HG03039 (cell line): Measurements from ENCODE around the gene PHC3.
A peak's percentile ranks its signal among the peaks of the same experiment; 100 is the strongest.

ENCODE experiments used
- ATAC-seq: cut with Tn5 transposase; IDR thresholded peaks from one replicate; pipeline ENCODE4 v1.9.1; 2021; ENCODE audit warnings: mild to moderate bottlenecking, moderate library complexity; ENCODE audit not compliant: unreplicated experiment

PHC3 gene

GRCh38 chr3:170189398-170190256 lies 8.1 kb upstream of the PHC3 start:
- no peak for ATAC-seq

DNA sequence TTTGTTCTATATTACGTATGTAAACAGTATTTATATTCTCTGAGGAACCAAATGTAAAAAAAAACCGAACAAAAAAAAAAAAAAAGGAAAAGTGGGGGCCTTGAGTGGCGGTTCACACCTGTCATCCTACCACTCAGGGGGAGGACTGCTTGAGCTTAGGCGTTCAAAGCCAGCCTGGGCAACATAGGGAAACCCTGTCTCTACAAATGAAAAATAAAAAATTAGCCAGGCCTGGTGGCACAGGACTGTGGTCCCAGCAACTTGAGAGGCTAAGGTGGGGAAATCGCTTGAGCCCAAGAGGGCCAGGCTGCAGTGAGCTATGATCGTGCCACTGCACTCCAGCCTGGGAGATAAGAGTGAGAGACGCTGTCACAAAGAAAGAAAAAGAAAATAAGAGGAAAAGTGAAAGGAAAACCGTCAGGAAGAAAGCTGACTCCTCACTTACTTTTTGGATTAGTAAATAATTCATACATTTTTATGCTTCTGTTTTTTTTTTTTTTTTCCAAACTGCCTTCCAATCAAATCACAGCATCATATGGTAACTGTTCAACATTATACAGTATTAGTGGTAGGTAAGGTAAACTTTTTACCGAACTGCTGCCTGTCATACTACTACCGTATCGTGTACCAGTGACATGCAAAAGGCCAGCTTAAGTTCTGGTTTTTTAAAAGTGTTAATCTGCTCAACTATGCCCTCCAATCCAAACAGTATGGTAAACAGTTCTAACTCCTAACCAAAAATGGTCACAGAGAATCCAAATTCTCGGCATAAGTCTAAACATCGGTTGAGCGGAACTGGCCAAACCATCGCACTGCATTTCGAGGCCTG lies 1.2 kb downstream of the PHC3 start:
- peak; percentile 5 for ATAC-seq

- no peak for ATAC-seq
Observed at GRCh38 chr3:170179432-170179831, 2.1 kb downstream of the PHC3 start.

DNA sequence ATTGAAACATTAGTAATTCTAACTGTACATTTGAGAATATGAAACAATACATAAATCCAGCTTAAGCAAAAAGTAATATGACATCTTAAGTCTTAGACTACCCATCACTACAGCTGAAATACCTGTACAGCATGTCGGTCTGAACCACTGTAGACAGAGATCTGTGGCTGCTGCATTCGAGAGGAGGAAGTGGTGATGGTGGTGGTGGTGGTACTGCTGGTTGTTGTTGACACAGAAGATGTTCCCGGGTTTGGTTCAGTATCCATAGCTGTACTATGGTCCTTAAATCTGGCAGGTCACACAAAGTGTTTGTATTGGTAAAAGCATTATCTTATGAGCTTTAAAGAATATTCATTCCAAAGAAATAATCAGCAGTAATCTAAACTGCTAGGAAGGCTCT lies 2.9 kb downstream of the PHC3 start:
- no peak for ATAC-seq

DNA sequence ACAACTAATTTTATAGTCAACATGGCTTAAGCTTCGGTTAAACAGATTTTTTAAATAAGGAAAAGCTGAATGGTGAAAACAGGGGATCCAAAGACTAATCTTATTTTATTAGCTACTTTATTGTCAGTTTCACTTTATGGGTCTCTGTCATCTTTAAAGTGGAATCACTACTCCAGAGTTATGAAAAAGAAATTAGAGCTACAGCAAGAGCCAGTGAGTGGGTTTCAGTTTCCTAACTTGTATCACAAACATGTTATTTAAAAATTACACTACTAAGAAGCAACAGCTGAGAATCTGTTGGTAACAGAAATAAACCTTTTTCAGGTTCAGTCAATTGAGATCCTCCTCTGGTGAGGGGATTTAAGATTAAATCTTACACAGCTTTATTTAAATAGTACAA lies 10.0 kb downstream of the PHC3 start:
- no peak for ATAC-seq

- no peak for ATAC-seq
Observed at GRCh38 chr3:170164717-170165116, 16.8 kb downstream of the PHC3 start.

- ATAC-seq = no peak
Observed at GRCh38 chr3:170163956-170164645, 17.4 kb downstream of the PHC3 start.

GRCh38 chr3:170162630-170163029 lies 18.9 kb downstream of the PHC3 start:
- no peak for ATAC-seq

GRCh38 chr3:170162052-170162451 lies 19.5 kb downstream of the PHC3 start:
- ATAC-seq = no peak

- no peak for ATAC-seq
Observed at GRCh38 chr3:170159933-170160332, 21.6 kb downstream of the PHC3 start.

GRCh38 chr3:170159459-170159858 lies 22.1 kb downstream of the PHC3 start:
- ATAC-seq = no peak

GRCh38 chr3:170155604-170156003 lies 25.9 kb downstream of the PHC3 start:
- ATAC-seq = no peak

- peak; percentile 85 for ATAC-seq
Observed at GRCh38 chr3:170154569-170155143, 26.9 kb downstream of the PHC3 start.

DNA sequence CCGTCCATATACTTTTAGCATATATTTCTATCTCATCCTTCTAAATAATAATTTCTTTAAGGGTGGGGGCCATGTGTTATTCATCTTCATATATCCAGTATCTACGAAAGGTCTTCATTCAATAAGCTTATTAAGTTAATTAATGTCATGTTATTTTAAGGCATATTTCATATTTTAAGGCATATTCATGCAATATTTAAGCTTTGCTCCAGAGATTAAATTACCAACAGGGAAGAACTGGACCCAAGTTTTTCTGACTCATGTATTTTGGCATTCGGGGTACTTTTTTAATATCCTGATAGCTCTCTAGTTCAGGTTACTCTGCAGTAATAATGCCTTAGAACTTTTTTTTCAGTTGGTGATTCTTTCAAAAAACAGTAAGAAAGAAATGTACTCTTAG lies 27.4 kb downstream of the PHC3 start:
- no peak for ATAC-seq

- no peak for ATAC-seq
Observed at GRCh38 chr3:170151536-170151935, 30.0 kb downstream of the PHC3 start.

- no peak for ATAC-seq
Observed at GRCh38 chr3:170149016-170149415, 32.5 kb downstream of the PHC3 start.

DNA sequence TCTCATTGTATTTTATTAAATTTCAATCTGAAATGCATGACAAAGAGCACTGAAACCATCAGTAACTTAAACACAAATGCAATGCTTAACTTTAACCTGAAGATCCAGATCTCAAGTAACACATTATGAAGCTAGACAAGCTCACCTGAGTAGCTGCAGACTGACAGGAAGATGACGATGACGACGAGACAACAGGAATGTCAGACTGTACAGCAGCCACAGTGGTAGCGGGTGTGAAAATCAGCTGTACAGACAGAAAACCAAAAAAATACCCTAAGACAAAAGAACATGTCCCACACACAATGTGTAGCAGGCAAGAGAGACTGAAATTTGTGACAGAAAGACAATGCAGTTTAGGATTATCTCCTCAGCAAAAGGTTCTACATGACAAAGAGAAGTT lies 36.3 kb downstream of the PHC3 start:
- ATAC-seq = no peak

DNA sequence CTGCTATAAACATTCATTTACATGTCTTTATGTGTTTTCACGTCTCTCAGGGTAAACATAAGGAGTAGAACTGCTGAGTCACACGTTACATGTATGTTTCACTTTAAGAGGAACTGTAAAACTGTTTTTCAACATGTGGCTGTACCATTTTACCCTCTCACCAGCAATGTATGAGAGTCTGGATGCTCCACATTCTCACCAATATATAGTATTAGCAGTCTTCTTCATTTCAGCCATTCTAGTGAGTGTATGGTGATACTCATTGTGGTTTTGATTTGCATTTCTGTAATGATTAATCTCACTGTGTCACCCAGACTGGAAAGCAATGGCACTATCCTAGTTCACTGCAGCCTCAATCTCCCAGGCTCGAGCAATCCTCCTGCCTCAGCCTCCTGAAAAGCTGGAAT lies 37.1 kb downstream of the PHC3 start:
- peak; percentile 76 for ATAC-seq

GRCh38 chr3:170142373-170142772 lies 39.2 kb downstream of the PHC3 start:
- ATAC-seq = no peak

DNA sequence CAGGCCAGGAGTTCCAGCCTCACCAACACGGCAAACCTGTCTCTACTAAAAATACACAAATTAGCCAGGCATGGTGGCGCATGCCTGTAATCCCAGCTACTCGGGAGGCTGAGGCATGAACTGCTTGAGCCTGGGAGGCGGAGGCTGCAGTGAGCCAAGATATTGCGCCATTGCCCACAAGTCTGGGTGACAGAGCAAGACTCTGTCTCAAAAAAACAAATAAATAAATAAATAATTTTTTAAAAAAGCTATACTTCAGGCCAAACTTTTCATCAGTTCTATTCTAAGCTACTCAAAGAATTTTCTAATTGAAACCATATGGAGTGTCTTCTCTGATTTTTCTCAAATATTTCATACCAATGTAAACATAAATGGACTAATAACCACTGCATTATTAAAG lies 43.5 kb downstream of the PHC3 start:
- no peak for ATAC-seq

- ATAC-seq = no peak
Observed at GRCh38 chr3:170132335-170132734, 49.2 kb downstream of the PHC3 start.
